Fibroblast of mammary gland (primary cell): Measurements from ENCODE around the gene MKLN1.
A peak's percentile ranks its signal among the peaks of the same experiment; 100 is the strongest.
"Not testable (repeated sequence)": the region's sequence is repeated elsewhere in the genome, so short reads cannot be mapped to it uniquely, and the experiment has no call there.

Source experiments
- DNase-seq: peaks from one replicate; pipeline ENCODE4 v3.0.0-alpha.2; 2010; ENCODE audit warnings: low read depth
- H3K4me3 ChIP-seq: 2 replicates; pipeline ENCODE4 v1.5.1; 2011; ENCODE audit warnings: low read depth, mild to moderate bottlenecking, low read length, moderate library complexity; ENCODE audit not compliant: control insufficient read depth
- CTCF ChIP-seq: conservative IDR thresholded peaks from 2 replicates; pipeline ENCODE4 v1.5.1; 2011; ENCODE audit warnings: low read depth, low read length, inconsistent platforms; ENCODE audit not compliant: control insufficient read depth, insufficient read depth

The MKLN1 gene

GRCh38 chr7:131404226-131404911 lies 76.7 kb downstream of the MKLN1 start:
- no peak overlapping the region for H3K4me3 ChIP-seq
- no peak for DNase-seq

GRCh38 chr7:131409129-131409766 lies 81.6 kb downstream of the MKLN1 start:
- DNase-seq: no peak
- no peak overlapping the region for H3K4me3 ChIP-seq
- TF ChIP-seq CTCF: no peak

More at GRCh38 chr7:131404226-131404911, 76.7 kb downstream of the MKLN1 start:
- TF ChIP-seq CTCF: no peak

GRCh38 chr7:131412031-131412430 lies 84.4 kb downstream of the MKLN1 start:
- TF ChIP-seq CTCF: no peak
- no peak for DNase-seq

GRCh38 chr7:131413711-131414110 lies 86.0 kb downstream of the MKLN1 start:
- DNase-seq: no peak
- no peak for TF ChIP-seq CTCF
- no peak overlapping the region for H3K4me3 ChIP-seq

More at GRCh38 chr7:131412031-131412430, 84.4 kb downstream of the MKLN1 start:
- H3K4me3 ChIP-seq: no peak overlapping the region

GRCh38 chr7:131424219-131424822 lies 96.6 kb downstream of the MKLN1 start:
- no peak overlapping the region for H3K4me3 ChIP-seq
- peak; percentile 51 for TF ChIP-seq CTCF
- peak; percentile 66 for DNase-seq

GRCh38 chr7:131425992-131426391 lies 98.3 kb downstream of the MKLN1 start:
- no peak for DNase-seq
- H3K4me3 ChIP-seq: no peak overlapping the region
- TF ChIP-seq CTCF: no peak

- not testable (repeated sequence) for DNase-seq
These were observed 103.2 kb downstream of the MKLN1 start for GRCh38 chr7:131430826-131431225.

More at GRCh38 chr7:131430826-131431225, 103.2 kb downstream of the MKLN1 start:
- H3K4me3 ChIP-seq: not testable (repeated sequence)
